22Rv1 (cell line): ENCODE data around the gene CEBPA.

Source experiments
- ZFX ChIP-seq: fragments of 450-650 bp; IDR thresholded peaks from 2 replicates; pipeline ENCODE4 v1.6.1; 2017; ENCODE audit warnings: antibody characterized with exemption, borderline replicate concordance
- TF ChIP-seq, protein P1 (sequence below): fragments of 450-650 bp; IDR thresholded peaks from 2 replicates; pipeline ENCODE4 v1.5.1; 2017; ENCODE audit warnings: mild to moderate bottlenecking

DNA sequence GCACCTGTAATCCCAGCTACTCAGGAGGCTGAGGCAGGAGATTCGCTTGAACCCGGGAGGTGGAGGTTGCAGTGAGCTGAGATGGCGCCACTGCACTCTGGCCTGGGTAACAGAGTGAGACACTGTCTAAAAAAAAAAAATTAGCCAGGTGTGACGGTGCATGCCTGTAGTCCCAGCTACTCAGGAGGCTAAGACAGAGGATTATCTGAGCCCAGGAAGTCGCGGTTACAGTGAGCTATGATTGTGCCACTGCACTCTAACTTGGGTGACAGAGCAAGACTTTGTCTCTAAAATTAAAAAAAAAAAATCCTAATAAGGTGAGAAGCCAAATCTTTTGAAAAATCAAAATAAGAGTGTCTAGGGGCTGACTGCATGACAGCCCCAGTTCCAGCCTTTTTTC lies 9.7 kb upstream of the CEBPA start:
- TF ChIP-seq, protein P1, sequence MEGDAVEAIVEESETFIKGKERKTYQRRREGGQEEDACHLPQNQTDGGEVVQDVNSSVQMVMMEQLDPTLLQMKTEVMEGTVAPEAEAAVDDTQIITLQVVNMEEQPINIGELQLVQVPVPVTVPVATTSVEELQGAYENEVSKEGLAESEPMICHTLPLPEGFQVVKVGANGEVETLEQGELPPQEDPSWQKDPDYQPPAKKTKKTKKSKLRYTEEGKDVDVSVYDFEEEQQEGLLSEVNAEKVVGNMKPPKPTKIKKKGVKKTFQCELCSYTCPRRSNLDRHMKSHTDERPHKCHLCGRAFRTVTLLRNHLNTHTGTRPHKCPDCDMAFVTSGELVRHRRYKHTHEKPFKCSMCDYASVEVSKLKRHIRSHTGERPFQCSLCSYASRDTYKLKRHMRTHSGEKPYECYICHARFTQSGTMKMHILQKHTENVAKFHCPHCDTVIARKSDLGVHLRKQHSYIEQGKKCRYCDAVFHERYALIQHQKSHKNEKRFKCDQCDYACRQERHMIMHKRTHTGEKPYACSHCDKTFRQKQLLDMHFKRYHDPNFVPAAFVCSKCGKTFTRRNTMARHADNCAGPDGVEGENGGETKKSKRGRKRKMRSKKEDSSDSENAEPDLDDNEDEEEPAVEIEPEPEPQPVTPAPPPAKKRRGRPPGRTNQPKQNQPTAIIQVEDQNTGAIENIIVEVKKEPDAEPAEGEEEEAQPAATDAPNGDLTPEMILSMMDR, result no peak
- no peak for TF ChIP-seq ZFX
